Tongue (tissue), 2 donors: ENCODE results near the gene TUBD1. TPM values are rescaled to one million over a fixed set of nuclear protein-coding genes. Genes with fewer than 3 reads are reported as not detected.
A peak's percentile ranks its signal among the peaks of the same experiment; 100 is the strongest.
"Not testable (repeated sequence)": the region's sequence is repeated elsewhere in the genome, so short reads cannot be mapped to it uniquely, and the experiment has no call there.

Experiments used
- DNase-seq: peaks from one replicate; pipeline ENCODE4 v3.0.0-alpha.2; 2015
- total RNA-seq: library from RNA; depleted of rRNA; stranded (reverse); fragments of >200 nt; gene quantifications from one replicate; pipeline ENCODE4 v1.2.3, GENCODE V29; 2014

The TUBD1 gene
- total RNA-seq, 1 donor from 2014 or later, result 11.2 TPM

- no peak for DNase-seq
These were observed 47.7 kb downstream of the TUBD1 start for GRCh38 chr17:59844884-59845594.

DNA sequence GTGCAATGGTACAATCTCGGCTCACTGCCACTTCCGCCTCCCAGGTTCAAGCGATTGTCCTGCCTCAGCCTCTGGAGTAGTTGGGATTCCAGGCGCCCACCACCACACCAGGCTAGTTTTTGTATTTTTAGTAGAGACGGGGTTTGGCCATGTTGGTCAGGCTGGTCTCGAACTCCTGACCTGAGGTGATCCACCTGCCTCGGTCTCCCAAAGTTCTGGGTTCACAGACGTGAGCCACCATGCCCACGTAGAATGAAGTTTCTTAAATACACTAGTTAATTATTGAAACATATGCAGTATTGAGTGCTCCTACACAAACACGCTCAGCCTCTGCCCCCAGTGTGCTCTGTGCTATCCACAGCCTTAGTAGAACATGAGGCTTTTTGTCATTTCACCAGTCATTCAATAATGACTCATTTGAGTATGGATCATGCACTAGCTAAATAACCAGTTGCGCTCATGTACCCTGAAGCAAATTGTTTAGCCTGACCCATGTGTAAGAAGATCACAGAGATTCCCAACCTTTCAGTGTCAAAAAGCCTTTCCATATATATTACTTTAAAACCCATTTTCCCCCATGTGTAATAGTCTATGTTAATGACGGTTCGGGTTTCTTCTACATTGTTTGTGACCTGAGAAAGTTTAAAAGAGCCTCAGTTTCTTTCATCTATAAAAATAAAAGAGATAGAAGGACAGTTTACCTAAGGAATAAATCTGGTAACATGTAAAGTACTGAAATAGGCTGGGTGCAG is 49.7 kb downstream of the TUBD1 start:
- no peak for DNase-seq

DNA sequence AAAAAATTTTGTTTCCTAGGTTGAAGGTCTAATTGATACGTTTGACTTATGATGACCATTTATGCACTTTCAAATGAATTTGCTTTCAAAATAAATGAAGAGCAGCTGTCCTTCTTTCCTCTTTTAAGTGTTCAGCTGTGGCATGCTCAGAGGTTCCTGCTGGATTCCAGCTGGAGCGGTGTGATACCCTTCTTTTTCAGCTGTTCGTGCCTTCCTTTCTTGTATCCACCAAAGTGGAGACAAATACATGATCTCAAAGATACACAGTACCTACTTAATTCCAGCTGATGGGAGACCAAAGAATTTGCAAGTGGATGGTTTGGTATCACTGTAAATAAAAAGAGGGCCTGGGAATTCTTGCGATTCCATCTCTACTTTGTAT is 50.9 kb downstream of the TUBD1 start:
- DNase-seq, result not testable (repeated sequence)

- not testable (repeated sequence) for DNase-seq
These were observed 51.5 kb downstream of the TUBD1 start for GRCh38 chr17:59841091-59841881.

DNA sequence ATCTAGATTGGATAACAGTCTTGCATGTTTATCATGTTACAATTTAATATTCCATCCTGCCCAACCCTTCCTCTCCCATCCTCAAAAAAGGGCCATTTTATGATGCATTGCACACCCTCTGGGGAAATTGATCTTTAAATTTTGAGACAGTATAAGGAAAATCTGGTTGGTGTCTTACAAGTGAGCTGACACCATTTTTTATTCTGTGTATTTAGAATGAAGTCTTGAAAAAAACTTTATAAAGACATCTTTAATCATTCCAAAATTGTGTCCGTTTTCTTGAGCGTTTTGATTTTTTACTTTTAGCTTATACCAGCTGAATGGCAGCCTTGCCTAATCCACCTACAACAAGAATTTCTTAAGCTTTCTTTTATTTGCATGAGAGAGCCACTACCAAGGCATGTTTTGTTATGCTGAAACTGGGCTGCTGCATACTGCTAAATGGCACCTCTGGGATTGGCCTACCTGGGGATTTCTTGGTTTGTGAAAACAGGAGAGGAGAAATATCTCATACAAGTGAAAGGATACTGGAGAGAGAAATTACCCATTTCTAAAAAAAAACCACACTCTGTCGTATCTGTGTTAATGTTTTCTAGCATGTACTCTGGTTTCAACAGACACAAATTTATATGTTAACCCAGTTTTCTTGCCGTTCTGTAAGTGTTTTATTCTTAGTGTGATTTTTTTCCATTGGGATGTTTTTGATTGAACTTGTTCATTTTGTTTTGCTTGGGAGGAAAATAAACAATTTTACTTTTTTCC is 52.2 kb downstream of the TUBD1 start:
- no peak for DNase-seq

- no peak for DNase-seq
These were observed 53.0 kb downstream of the TUBD1 start for GRCh38 chr17:59839651-59840328.

- DNase-seq, result no peak
These were observed 54.5 kb downstream of the TUBD1 start for GRCh38 chr17:59838052-59838916.

- DNase-seq, result peak; percentile 93
These were observed 55.3 kb downstream of the TUBD1 start for GRCh38 chr17:59837308-59838051.

DNA sequence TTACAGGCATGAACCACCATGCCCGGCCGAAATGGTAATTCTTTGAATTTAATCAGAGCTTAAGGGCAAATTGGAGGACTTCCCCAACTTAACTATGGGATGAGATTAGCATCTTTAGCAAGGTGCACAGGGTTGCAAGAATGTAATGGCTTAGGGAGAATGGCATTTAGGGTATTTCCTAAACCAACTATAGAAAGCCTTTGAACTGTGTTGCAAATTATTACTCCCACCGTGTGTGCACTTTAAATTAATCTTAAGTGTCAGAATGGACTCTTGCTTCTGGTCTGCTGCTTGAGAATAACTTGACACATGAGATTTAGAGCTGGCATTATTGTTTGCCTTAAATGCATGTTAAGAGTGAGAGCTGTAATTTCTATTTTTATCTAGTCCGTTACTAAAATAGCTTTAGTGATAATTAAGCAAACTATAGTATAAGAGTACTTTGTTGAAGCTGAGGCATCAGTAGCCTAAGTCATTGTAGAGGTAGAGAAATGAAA is 59.8 kb downstream of the TUBD1 start:
- no peak for DNase-seq

GRCh38 chr17:59830846-59831486 is 61.8 kb downstream of the TUBD1 start:
- no peak for DNase-seq

DNA sequence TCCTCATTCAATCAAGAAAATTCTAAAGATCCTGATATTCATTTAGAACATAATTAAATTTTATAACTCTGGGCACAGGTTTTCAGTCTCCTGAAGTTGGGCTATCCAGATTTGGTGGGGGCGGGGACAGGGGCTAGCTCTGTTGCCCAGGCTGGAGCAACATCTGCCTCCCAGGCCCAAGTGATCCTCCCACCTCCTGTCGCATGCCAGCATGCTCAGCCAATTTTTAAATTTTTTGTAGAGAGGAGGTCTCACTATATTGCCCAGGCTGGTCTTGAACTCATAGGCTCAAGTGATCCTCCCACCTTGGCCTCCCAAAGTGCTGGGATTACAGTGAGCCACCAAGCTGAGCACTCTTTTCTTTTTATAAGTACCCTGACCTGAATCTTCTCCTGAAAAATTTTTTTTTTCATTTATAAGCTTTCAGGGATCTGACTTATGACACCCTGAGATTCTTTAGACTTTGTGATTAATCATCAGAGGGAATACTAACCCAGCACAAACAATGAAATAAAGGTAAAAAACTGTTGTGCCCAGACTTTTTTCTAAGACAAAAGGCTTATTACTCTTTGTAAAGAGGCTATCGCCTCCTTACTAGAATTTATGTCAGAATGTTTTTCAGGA is 62.6 kb downstream of the TUBD1 start:
- no peak for DNase-seq

- DNase-seq, result no peak
These were observed 63.3 kb downstream of the TUBD1 start for GRCh38 chr17:59829217-59830006.

- not testable (repeated sequence) for DNase-seq
These were observed 63.9 kb downstream of the TUBD1 start for GRCh38 chr17:59828819-59829216.

- no peak for DNase-seq
These were observed 64.3 kb downstream of the TUBD1 start for GRCh38 chr17:59828478-59828760.

DNA sequence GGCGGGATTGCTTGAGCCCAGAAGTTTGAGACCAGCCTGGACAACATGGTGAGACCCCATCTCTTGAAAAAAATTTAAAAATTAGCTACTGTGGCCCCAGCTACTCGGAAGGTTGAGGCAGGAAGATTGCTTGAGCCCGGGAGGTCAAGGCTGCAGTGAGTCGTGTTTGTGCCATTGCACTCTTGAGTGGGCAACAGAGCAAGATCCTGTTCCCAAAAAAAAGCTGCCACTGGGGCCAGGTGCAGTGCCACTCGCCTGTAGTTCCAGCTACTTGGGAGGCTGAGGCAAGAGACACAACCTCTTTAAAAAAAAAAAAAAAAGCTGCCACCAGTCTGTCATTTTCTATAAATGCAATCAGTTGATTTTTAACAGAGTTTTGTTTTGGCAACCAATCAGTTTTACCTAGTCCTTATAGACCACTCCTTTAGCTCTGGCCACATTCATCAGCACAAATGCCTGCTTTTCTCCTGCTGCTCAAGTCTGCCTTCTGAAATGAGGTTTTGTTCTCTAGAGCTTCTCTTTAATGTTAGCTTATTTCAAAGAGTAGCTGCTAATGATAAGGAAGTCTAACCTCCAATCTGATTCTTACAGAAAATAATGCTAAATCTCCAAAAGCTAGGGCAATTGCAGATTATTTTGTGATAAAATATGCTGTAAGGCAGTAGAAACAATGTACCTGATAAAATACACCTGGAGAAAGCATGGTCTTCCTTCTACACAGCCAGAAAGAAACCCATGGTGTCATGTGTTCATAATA is 64.8 kb downstream of the TUBD1 start:
- DNase-seq, result no peak

- no peak for DNase-seq
These were observed 65.9 kb downstream of the TUBD1 start for GRCh38 chr17:59826706-59827453.
